Measurements from ENCODE around the gene CNNM2. TPM values are rescaled to one million over a fixed set of nuclear protein-coding genes. Genes with fewer than 3 reads are reported as not detected.
A peak's percentile ranks its signal among the peaks of the same experiment; 100 is the strongest.

CNNM2 gene
- total RNA-seq, 2 donors from 2014 or later, result 5.5 to 12.0 TPM

DNA sequence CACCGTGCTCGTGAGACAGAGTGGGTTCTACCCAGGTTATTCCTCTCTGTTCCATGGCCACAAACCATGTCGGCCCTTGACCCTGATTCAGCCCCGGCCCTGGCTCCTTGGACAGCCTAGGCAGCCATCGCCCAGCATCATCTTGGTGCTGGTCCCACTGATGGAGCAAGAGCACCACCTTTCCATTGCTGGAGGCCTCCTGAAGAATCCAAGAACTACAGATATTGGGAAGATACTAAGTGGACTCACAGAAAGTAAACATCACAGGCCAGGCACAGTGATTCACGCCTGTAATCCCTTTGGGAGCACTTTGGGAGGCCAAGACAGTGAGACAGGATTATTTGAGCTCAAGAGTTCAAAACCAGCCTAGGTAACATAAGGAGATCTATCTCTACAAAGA is 149.9 kb downstream of the CNNM2 start:
- no peak for ATAC-seq
- Mint-ChIP-seq H3K9me3 (no peaks in the 10 kb centered on the region), H3K27ac (peak overlapping the region in 1 of 2 donors; percentile 62), H3K36me3 (no peaks in the 10 kb centered on the region)
- DNase-seq (ENCODE audit: low spot score in 2 of 2), result no peak

DNA sequence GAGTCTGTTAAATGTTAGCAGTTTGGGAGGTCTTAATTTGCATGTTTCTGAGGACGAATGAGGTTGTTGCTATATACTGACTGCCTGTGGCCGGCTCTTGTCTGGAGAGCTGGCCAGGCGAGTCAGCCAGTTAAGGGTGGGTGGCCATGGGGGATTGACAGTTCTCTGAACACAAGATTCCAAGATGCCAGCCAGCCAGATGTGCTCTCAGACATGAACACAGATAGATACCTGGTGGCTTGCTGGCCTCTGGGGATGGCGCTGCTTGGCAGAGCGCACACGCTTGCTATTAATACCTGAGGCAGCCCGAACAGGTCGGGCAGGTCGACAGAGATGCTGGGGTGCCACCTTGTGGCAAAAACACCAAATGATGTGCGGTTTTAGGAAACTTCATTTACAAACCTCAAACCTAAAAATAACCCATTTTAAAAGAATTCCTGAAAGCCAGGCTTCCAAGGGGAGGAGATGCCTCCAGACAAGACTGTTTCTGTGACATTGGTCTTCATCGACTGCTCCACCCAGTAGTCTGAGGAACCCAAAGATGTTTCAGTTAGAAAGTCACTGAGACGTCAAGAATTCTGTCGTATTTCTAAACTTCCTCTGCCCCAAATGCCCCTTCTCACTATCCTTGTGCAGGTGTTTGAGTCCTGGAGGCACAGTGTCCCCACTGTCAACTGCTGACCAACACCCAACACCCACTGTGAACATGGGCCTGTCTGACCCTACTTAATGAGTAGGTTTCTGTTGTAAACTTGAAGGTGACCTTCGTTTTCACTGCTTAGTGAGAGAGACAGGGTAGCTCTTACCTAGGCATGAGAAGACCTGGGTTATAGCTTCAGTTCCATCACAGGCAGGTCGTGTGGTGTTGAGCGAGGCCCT is 151.6 kb downstream of the CNNM2 start:
- peak in 1 of 2 donors; percentile 71 for DNase-seq (ENCODE audit: low spot score in 2 of 2)
- Mint-ChIP-seq H3K27ac (no peak overlapping the region), H3K9me3 (no peaks in the 10 kb centered on the region), H3K36me3 (no peaks in the 10 kb centered on the region)
- peak; percentile 76 to 84 for ATAC-seq

DNA sequence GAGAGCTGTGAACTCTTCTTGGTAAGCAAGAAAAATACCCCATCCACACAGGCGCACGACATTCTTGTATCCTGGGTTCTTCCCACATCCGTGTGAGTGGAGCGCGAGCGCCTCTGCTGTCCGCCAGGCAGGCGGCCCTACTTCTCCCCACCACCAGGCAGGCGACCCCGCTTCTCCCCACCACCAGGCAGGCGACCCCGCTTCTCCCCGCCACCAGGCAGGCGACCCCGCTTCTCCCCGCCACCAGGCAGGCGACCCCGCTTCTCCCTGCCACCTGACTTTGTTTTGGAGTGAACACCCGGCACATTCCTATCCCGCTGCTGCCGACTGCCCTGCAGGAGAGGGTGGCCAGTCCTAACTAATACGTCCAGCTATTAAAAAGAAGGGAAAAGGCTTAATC is 154.2 kb downstream of the CNNM2 start:
- no peaks in the 10 kb centered on the region for H3K9me3 Mint-ChIP-seq
- H3K27ac Mint-ChIP-seq, result no peak overlapping the region
- DNase-seq (ENCODE audit: low spot score in 2 of 2), result no peak
- H3K36me3 Mint-ChIP-seq, result peaks cover 0 to under 1% of the 10 kb centered on the region in 2 donors
- no peak for ATAC-seq

DNA sequence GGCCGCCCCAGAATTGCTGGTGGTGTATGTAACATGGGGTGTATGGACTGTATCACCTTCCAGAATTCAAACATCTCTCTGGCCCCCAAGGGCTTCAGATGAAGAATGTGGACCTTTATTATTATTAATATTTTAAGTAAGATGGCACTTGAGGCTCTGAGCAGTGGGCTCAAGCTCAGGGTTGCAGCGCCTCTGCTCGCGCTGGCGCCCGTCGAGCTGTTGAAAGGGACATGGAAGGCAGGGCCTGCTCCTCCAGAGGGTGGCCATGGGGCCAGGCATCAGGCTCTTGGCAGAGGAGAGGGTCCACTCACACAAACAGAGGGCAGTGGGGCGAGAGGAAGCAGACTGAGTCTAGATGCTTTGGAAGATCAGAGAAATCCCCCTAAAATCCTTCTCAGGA is 154.8 kb downstream of the CNNM2 start:
- DNase-seq (ENCODE audit: low spot score in 2 of 2), result no peak
- Mint-ChIP-seq H3K27ac (no peak overlapping the region), H3K36me3 (peaks cover 0 to 5% of the 10 kb centered on the region in 2 donors), H3K9me3 (no peaks in the 10 kb centered on the region)
- no peak for ATAC-seq

DNA sequence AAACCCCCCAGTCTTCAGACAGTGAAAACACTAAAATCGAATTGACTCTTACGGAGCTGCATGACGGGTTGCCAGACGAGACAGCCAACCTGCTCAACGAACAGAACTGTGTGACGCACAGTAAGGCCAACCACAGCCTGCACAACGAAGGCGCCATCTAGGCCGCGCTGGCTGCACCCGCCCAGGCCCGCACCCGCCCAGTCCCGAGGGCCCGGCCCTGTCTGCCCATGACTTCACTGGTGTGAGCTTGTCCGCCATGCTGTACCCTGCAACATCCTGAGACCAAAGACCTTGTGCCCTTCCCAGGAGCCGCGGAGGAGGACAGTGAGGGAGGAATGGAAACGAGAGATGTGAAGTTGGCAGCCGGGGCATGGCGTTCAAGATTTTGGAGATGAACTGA is 158.9 kb downstream of the CNNM2 start:
- ATAC-seq, result no peak
- no peak overlapping the region for H3K27ac Mint-ChIP-seq
- DNase-seq (ENCODE audit: low spot score in 2 of 2), result no peak

DNA sequence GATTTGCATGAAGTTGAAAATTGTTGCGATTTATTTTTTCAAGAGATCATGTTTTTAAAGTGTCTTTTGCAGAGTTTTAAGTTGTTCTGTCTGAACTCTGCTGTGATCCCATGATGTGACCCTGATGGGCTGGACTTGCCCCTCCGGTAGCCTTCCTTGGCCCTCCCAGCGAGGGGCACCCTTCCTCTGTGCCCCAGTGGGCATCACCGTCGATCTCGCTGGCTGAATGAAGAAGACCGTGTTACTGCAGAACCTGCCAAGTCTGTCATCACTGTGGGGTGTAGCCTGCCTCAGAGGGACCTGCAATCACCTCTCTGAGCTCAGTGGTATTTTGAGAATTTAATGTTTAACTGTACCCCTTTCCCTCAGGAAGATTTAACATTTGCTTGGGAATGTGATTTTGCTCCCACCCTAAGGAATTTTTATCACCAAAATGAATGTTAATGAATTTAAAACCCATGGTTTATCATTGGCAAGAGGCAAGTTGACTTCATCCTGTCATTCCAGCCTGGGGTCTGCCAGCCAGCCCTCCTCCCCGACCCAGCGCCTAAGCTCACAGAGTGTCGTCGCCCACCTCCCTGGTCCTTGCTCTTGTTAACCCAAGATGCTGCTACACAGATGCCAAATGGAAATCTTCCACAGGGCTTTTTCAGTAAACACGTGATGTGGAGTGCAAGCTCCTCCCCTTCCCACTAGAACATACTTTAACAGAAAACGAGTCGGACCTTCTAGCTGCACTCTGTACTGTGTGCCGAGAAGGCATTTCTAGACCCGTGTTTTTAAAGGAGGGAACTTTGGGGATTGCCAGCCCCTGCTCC is 159.6 kb downstream of the CNNM2 start:
- Mint-ChIP-seq H3K9me3 (no peaks in the 10 kb centered on the region), H3K27ac (peak overlapping the region in 1 of 2 donors; percentile 4), H3K36me3 (peaks cover 0 to 5% of the 10 kb centered on the region in 2 donors)
- no peak for ATAC-seq
- DNase-seq (ENCODE audit: low spot score in 2 of 2), result no peak

More for the DNA sequence above, 158.9 kb downstream of the CNNM2 start:
- Mint-ChIP-seq H3K9me3 (no peaks in the 10 kb centered on the region), H3K36me3 (peaks cover 0 to 5% of the 10 kb centered on the region in 2 donors)

DNA sequence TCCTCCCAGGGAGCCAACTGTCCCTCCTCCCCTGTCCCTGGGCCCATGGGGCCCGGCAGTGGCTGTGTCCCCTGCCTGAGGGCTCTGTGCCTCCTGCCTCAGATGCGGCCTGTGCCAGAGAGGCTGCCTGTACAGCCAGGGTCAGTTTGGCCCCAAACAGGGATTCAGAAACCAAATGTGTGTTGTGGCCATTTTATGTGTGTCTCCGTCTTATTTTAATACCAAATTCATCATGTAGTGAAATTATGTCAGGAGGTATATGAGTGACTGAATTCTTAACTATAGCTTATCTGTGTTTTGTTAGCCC is 160.2 kb downstream of the CNNM2 start:
- Mint-ChIP-seq H3K36me3 (peaks cover 0 to 5% of the 10 kb centered on the region in 2 donors), H3K9me3 (no peaks in the 10 kb centered on the region), H3K27ac (peak overlapping the region in 1 of 2 donors; percentile 4)
- ATAC-seq, result no peak
- DNase-seq (ENCODE audit: low spot score in 2 of 2), result no peak

DNA sequence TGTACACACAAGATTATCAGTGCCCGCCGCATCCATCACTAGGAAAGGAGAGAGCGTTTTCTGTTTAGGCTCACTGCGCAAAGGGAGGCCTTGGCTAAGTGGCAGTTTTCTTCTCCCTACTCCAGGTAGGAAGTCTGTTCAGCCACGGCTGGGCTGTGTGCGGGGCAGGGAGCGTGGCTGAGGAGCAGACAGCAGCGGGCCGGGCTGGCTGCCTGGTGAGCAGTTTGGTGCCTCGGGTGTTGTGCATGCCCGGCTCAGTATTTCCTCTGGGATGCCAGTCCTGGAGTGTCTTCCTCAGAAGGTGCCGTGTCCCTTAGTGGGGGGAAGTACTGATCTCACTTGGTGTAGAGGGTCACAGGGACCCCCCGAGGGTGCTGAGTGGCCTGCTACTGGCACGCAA is 160.6 kb downstream of the CNNM2 start:
- H3K27ac Mint-ChIP-seq, result peak overlapping the region in 1 of 2 donors; percentile 4
- no peaks in the 10 kb centered on the region for H3K9me3 Mint-ChIP-seq
- ATAC-seq, result no peak
- no peak for DNase-seq (ENCODE audit: low spot score in 2 of 2)
- peaks cover 0 to 5% of the 10 kb centered on the region in 2 donors for H3K36me3 Mint-ChIP-seq

DNA sequence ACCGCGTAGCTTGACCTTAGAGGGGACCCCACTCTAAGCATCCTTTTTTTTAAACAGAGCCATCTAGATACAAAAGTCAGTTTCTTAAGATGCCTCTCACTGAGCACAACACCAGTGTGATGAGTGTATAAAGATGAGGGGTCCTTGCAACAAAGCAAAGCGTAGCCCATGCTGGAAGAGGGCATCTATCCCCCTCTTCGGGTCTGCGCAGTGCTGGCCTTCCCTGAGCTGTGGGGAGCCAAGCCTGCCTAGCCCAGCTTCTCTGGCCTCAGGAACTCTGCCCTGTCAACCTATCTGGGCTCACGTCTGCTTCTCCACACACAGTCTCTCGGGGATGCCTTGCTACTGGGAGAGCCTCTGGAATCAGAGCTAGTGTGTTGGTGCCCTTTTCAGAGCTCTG is 161.0 kb downstream of the CNNM2 start:
- DNase-seq (ENCODE audit: low spot score in 2 of 2) (no peak), ATAC-seq (no peak)
- H3K9me3 Mint-ChIP-seq, result no peaks in the 10 kb centered on the region
- H3K36me3 Mint-ChIP-seq, result peaks cover 0 to 5% of the 10 kb centered on the region in 2 donors
- peak overlapping the region in 1 of 2 donors; percentile 56 for H3K27ac Mint-ChIP-seq

DNA sequence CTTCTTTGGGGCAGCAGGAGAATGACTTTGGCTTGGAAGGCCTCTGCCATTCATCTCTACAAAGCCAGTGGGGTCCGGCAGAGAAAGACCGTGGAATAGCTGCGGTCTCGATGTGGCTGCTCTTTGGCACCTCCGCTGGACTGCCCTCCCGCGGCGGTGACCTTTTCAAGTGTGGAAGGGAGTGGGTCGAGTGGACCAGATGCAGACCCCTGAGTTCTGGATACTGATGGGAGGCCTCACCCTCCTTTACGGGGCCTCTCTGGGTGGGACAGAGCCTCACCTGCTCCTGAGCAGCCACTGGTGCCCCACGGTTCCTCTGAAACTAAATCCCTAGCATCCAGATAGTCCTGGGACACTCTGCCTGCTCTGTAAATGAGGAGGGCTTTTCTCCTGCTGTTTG is 161.9 kb downstream of the CNNM2 start:
- no peaks in the 10 kb centered on the region for H3K9me3 Mint-ChIP-seq
- ATAC-seq (no peak), DNase-seq (ENCODE audit: low spot score in 2 of 2) (no peak)
- peaks cover 0 to 5% of the 10 kb centered on the region in 2 donors for H3K36me3 Mint-ChIP-seq
- H3K27ac Mint-ChIP-seq, result peak overlapping the region in 1 of 2 donors; percentile 78

DNA sequence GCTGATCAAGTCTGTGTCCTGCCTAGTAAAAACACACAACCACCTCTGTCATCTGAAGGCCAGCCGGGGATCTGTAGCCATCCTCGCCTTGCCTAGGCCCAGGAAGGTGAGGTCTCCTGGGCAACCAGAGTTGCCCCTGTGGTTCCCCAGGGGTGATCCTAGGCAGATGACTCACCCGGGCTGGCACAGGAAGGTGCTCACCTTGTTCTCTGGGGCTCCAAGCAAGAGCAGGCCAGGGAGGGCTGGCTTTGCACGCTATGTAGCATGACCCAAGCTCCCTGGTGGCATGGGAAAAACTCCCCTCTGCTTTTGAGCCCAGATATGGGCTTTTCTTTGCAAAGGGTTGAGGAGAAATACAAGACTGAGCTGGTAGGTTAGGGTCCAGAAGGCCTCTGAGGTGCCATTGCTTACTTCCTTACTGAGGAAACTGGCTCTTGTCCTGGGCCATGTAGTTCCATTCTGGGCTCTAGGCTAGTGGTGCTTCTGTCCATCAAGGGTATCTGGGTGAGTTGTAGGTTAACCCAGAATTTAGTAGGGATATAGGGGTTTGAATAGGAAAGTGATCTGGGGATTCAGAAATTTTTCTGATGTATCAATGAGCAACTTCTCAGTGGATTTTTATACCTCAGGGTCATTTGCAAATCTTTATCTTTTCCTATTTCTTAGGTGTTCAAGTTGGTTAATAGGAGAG is 162.9 kb downstream of the CNNM2 start:
- peak; percentile 28 to 44 for ATAC-seq
- H3K9me3 Mint-ChIP-seq, result no peaks in the 10 kb centered on the region

DNA sequence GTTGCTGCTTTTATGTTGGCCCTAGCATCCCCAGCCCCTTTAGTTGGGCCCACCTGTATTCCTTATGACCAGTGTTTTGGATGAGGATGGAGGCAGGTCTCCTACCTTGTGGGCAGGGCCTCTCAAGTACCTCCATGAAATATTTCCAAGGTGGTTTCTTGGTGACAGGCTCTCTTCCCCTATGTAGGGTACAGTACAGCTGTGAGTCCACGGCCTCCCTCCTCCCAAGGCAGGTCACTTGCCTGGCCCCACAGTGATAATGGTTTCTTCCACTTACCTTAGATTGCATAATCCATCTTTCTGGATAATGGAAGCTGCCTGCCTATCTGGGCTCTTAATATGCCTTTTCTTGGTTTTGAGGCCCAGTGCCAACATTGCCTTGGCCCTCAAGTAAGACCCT is 164.6 kb downstream of the CNNM2 start:
- no peak overlapping the region for H3K27ac Mint-ChIP-seq
- no peaks in the 10 kb centered on the region for H3K9me3 Mint-ChIP-seq
- peaks cover 0 to under 1% of the 10 kb centered on the region in 2 donors for H3K36me3 Mint-ChIP-seq
- DNase-seq (ENCODE audit: low spot score in 2 of 2), result no peak
- ATAC-seq, result no peak

More for the DNA sequence above, 162.9 kb downstream of the CNNM2 start:
- peaks cover 0 to 5% of the 10 kb centered on the region in 2 donors for H3K36me3 Mint-ChIP-seq
- peak overlapping the region in 1 of 2 donors; percentile 73 for H3K27ac Mint-ChIP-seq
- no peak for DNase-seq (ENCODE audit: low spot score in 2 of 2)

DNA sequence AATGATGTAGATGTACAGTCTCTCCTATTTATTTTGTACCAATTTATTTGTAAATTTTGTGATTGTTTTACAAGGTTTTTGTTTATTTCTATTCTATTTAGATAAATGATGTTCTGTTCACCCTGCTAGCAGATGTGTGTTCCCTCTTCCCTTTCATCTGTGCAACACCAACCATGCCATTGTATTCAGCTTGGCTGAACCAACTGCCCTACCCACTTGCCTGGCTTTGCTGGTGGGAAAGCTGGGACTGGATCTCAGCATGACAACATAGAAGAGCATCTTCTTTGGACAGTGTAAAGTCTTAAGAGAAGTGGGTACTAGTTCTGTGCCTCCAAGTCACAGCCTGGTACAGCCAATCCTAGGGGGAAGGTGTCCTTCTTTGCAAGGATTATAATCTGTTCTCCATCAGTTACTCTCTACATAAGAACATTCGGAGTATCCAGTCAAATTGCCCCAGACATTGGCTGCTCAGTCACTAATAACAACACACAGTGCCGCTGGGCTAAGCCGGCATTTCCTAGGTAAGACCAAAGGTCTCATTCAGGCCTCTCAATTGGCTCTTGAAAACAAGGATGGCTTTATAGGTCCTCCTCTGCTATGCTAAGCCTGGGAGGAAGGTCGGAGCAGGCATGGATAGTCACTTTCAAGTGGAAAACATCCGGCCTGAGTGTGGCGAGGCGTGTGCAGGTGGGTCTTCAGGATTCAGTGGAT is 165.3 kb downstream of the CNNM2 start:
- DNase-seq (ENCODE audit: low spot score in 2 of 2), result no peak
- Mint-ChIP-seq H3K9me3 (no peaks in the 10 kb centered on the region), H3K27ac (peak overlapping the region; percentile 46 to 71), H3K36me3 (no peaks in the 10 kb centered on the region)
- no peak for ATAC-seq

DNA sequence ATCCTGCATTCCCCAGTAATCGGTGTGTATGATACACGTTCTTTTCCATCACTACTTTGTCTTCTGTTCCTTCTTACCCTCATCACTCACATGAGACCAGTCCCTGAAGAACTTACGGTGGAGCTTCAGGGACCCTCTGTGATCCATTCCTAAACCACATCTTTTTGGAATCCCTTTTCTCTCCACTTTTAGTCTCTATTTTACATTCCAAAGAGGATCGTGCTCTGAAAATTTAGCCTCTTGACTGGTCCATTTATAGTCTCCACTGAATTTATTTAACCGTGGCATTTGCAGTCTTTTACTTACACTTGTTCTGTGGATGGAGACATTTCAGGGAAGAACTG is 165.9 kb downstream of the CNNM2 start:
- Mint-ChIP-seq H3K27ac (peak overlapping the region in 1 of 2 donors; percentile 71), H3K9me3 (no peaks in the 10 kb centered on the region), H3K36me3 (peaks cover 0 to under 1% of the 10 kb centered on the region in 2 donors)
- ATAC-seq (no peak), DNase-seq (ENCODE audit: low spot score in 2 of 2) (no peak)

DNA sequence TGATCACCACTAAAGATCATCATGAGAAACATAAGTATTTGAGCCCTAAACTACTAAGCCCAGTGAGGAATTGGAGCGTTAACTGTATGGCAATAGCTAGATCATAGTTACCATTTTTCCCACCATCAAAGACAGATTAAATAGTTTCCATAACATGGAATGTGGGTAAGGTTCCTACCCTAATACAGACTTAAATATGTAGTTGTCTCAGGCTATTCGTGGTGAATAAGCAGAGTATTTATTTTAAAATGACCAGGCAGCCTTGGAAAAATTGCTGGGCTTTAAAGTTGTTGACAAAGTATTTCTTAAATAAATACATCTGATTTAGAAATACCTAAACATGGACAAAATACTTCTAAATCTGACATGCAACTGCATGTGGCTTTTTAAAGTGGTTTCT is 168.2 kb downstream of the CNNM2 start:
- Mint-ChIP-seq H3K36me3 (peaks cover 0 to 9% of the 10 kb centered on the region in 2 donors), H3K9me3 (no peaks in the 10 kb centered on the region), H3K27ac (no peak overlapping the region)
- DNase-seq (ENCODE audit: low spot score in 2 of 2) (no peak), ATAC-seq (no peak)

DNA sequence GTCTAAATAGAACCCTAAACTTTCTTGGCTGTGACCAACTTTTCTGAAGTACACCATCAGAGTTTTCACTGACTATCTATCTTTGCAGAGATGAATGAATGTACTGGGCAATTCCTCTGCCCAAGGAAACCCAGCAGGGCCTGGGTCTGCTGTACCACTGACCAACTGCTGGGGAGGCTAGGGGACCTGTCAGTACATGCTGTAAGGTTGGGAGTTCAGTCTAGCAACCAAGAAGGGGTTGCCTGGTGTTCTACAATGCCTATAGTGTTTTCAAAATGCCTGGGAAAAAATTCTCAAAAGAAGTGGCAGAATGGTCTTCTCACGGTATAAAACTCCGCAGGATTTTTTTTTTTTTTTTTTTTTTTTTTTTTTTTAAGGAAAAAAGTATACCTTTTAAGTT is 168.7 kb downstream of the CNNM2 start:
- Mint-ChIP-seq H3K27ac (no peak overlapping the region), H3K9me3 (no peaks in the 10 kb centered on the region), H3K36me3 (peaks cover 0 to 9% of the 10 kb centered on the region in 2 donors)
- DNase-seq (ENCODE audit: low spot score in 2 of 2) (no peak), ATAC-seq (no peak)

Measured in activated naive CD4-positive, alpha-beta T cell treated with anti-CD3 and anti-CD28 coated beads, Interleukin-2, amount 50 U/mL, for 72 hours (primary cell).